HG03558 (cell line): ENCODE results near the gene NEURL1.

Source experiments
- ATAC-seq: cut with Tn5 transposase; IDR thresholded peaks from one replicate; pipeline ENCODE4 v1.9.1; 2021; ENCODE audit warnings: moderate number of reproducible peaks; ENCODE audit not compliant: unreplicated experiment; ENCODE audit errors: extremely low read depth

The NEURL1 gene

GRCh38 chr10:103557455-103557854 lies 64.0 kb downstream of the NEURL1 start:
- no peak for ATAC-seq

- no peak for ATAC-seq
These were observed 65.4 kb downstream of the NEURL1 start for GRCh38 chr10:103558911-103559310.

- ATAC-seq: no peak
These were observed 66.3 kb downstream of the NEURL1 start for GRCh38 chr10:103559776-103560175.

DNA sequence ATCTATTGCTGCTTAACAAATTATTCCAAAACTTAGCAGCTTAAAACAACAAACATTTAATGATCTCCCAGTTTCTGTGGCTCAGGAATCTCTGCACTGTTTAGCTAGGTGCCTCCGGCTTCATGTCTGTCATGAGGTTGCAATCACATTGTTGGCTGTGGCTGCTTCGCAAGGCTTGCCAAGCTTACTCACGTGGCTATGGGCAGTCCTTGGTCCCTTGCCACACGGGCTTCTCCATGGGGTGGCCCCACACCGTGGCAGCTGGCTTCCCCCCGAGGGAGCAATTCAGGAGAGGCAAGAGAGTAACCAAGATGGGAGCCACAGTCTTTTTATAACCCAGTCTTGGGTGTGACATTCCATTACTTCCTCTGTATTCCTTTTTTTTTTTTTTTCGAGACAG lies 67.4 kb downstream of the NEURL1 start:
- ATAC-seq: no peak

- no peak for ATAC-seq
These were observed 68.9 kb downstream of the NEURL1 start for GRCh38 chr10:103562383-103562782.

GRCh38 chr10:103563231-103564115 lies 70.0 kb downstream of the NEURL1 start:
- ATAC-seq: no peak

- no peak for ATAC-seq
These were observed 70.6 kb downstream of the NEURL1 start for GRCh38 chr10:103564116-103564501.

DNA sequence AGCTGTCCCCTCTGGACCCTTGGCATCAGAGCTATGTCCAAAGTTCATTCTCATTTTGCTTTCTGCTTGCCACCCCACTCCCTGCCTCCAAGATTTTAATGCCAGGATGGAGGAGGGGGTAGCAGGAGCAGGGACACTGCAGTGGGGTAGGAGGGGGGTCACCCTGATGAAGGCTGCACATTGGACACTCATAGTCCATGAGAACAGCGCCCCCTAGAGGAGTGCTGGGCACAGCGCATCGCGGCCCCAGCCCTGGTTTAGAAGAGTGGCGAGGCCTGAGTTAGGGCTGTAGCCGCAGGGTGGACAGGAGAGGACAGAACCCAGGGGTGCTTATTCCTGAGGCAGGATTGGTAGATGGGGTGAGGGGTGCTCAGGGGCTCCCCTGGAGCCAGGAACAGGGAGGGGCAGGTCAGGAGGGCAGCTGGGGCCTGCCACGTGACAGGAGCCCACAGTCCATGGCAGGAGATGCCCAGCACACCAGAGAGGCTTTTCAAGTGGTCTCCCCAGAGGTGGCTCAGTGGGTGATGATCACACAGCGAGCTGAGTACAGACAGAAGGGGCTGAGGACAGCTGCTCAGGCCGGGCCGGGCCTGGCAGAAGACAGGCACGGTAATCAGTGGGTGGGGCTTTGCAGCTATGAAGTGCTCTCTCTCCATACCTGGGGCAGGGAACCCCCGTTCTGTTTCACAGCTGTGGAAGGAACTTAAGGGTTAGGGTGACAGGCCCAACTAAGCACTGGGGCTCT lies 71.4 kb downstream of the NEURL1 start:
- ATAC-seq: no peak

DNA sequence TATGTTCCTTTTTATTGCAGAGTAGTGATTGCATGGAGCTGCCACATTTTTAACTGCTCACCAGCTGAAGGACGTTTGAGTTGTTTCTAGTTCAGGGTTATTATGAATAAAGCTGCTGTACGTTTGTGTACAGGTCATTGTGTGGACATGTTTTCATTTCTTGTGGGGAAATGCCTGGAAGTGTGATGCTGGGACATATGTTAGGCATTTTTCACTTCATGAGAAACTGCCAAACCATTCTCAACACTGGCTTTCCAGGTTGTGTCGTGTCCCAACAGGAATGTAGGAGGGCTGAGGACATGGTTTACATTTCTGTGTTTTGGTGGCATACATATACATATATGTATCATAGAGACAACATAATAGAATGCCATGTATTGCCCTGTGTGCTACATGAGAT lies 73.0 kb downstream of the NEURL1 start:
- no peak for ATAC-seq

GRCh38 chr10:103568505-103568904 lies 75.0 kb downstream of the NEURL1 start:
- ATAC-seq: no peak

DNA sequence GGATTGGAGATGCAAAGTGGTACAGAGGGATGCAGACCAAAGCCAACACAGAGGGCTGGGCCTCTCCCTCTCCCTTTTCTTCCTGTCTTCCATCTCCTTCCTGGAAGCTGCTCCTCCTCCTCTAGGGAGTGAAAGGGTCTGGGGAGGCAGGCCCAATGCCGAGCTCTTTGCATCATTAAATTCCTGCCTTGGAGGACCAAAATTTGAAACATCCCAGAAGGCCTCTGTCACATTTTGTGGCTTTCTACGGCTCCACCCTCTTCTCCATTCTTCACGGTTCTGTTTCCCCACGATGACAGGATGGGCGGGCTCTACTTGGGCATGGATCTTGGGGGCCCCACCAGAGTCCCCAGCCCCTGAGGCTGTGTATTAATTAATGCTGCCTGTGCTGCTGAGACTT lies 76.4 kb downstream of the NEURL1 start:
- no peak for ATAC-seq

DNA sequence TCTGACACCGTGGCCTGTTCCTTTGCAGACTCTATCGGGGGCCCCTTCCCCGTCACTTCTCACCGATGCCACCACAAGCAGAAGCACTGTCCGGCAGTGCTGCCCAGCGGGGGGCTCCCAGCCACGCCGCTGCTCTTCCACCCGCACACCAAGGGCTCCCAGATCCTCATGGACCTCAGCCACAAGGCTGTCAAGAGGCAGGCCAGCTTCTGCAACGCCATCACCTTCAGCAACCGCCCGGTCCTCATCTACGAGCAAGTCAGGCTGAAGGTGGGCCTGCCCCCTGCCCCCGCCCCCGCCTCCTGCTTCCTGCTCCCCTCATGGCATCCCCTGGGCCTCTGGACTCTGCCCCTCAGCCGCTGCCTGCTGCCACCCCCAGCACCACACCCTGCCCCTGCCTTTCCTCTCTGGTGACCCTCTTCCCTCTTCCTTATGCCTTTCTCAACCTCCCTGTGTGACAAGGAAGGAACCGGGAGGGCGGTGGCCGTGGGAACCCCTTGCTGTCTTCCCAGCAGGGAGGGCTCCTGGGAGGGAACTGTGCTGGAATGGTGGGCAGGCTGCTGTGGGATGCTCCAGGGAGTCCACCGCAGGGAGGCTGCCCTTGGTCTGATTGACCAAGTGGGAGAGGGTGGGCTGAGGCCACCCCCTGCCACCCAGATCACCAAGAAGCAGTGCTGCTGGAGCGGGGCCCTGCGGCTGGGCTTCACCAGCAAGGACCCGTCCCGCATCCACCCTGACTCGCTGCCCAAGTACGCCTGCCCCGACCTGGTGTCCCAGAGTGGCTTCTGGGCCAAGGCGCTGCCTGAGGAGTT lies 77.5 kb downstream of the NEURL1 start:
- ATAC-seq: no peak

DNA sequence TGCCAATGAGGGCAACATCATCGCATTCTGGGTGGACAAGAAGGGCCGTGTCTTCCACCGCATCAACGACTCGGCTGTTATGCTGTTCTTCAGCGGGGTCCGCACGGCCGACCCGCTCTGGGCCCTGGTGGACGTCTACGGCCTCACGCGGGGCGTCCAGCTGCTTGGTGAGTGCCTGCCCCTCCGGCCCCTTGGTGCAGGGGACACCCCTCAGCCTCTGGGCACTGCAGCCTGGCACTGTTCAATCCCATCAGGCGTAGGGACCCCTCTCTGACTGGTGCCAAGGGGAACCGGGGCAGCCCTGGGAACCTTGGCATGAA lies 78.1 kb downstream of the NEURL1 start:
- ATAC-seq: no peak

GRCh38 chr10:103572347-103573204 lies 79.1 kb downstream of the NEURL1 start:
- no peak for ATAC-seq

GRCh38 chr10:103573205-103573487 lies 79.6 kb downstream of the NEURL1 start:
- no peak for ATAC-seq

DNA sequence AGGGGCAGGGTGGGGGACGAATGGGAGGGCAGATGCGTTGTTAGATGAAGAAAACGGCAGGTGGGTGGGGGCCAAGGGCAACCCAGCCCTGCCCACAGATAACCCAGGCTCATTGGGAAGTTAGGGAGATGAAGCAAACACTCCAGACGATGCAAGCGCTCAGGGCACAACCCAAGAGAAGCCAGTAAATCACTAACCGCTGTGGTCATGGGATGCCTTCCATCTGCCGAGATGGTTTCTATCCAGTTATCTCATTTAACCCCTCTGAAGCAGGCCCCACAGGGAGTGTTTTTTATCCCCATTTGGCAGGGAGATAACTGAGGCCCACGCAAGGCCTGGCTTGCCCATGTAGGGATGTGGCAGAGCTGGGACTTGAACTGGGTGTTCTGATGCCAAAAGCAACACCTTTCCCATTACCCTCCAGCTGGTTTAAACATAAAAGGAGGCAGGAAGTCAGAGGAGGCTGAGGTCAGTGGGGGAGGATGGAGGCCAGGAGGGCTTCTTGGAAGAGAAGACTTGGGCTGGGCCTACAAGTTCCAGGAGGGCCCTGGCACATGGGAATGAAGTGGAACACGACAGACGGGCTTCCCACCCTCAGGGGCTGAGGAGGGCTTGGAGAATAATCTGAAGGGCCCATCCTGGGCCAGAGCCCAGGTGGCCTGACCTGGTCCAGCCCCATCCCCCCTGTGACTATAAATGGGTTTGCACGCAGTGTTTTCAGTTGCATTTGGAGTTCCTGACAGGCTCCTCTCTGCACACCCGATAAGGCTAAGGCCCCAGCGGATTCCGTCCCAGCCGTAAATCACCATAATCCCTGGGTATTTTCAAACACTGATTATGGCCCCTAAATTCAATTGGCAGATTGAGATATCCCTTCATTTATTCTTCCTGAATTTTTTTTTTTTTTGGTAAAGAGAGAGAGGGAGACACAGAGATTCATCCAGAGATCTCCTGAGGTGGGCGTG lies 80.9 kb downstream of the NEURL1 start:
- ATAC-seq: no peak

DNA sequence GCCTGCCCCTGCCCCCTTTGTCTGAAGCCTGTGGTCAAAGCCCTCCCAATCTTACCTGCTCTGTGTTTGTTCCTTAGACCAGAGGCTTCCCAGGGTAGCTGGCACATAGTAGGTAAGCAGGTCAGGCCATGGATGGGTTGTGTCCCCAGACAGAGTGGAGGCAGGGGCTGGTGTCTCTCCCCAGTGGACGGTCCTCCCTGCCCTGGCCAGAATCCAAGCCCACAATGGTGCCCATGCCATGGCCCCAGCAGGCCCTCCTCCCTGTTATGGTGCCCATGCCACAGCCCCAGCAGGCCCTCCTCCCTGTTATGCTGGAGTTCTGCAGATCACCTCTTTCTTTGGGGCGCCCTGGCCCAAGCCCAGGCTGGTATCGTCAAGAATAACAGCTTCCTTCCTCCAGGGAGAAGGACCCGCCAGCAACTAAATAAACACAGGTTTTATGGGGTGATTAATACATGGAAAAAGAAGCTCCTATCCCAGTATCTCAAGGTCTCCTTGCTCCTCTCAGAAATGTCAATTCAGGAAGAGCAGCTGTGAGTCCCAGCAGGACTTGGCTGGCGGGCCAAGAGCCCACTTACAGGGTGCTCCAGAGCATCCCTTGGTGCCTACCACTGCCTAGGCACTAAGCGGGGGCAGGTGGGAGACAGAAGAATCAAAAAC lies 82.0 kb downstream of the NEURL1 start:
- no peak for ATAC-seq

DNA sequence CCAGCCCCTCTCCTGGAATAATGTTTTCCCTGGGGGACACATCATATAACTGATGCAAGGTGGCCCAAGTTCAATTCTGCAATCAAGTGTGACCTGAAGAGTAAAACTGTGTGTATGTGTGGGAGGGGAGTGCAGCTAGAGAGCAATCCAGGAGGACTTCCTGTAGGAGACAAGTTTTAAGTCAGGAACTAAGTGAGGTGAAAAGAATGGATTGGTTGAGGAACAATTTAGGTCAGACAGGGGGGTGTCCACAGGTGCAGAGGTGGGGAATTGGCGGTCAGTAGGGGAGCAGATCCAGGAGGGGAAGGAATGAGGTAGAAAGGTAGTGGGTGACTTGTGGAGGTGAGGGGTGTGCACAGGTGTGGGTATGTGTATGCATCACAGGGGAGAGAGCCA lies 82.6 kb downstream of the NEURL1 start:
- ATAC-seq: no peak

- no peak for ATAC-seq
These were observed 83.4 kb downstream of the NEURL1 start for GRCh38 chr10:103576862-103577261.
